ENCODE data around the gene NMT1. TPM values are rescaled to one million over a fixed set of nuclear protein-coding genes. Genes with fewer than 3 reads are reported as not detected.

Gene NMT1
- total and polyA plus RNA-seq, 4 donors = 37.7 to 120 (median 48.9) TPM

DNA sequence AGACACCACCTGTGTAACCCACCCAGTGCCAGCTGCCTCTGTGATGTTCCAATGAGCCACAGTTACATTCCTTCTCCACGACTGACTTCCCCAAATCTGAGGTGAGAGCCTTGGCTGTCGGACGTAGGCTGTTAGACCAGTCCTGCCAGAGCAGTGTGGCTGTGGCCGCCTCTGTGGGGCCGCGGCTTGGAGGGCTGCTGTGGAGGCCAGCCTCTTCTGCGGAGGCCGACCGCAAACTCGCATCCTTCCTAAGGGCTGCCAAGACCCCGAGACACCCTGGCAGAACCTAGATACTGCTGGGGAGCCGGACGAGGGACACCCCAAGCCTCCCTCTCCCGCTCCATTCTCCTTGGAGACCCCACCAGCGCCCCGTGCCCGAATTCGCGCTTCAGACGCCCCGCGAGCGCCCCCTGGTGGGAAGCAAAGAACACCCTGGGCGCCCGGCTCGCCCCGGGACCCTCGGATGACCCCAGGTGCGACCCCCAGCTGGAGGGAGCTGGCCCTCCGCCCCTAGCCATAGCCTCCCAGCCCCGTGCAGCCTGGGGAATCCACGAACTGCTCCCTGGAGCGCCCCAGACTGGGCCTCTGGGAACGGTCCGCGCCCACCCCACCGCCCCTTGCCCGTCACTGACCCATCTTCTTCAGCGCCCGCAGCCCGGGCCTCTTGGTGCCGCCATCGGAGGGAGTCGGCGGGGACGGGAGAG is 70.7 kb downstream of the NMT1 start:
- Histone ChIP-seq H3K4me3 (peak overlapping the region; percentile 51), H3K27me3 (ENCODE audit: control insufficient read depth in 3 of 3, insufficient read depth in 3 of 3, low read length in 2 of 3) (no peaks in the 10 kb centered on the region), H3K4me1 (ENCODE audit: control insufficient read depth in 5 of 5, insufficient read depth in 5 of 5, low read length in 5 of 5) (peaks cover 4 to 31% (median 9%) of the 10 kb centered on the region in 5 donors), H3K9ac (ENCODE audit: insufficient read depth in 1 of 2, low read length in 2 of 2) (peak overlapping the region in 1 of 2 donors; percentile 40), H3K9me3 (ENCODE audit: control insufficient read depth in 4 of 4, insufficient read depth in 3 of 4, low read length in 3 of 4) (no peaks in the 10 kb centered on the region), H3K36me3 (ENCODE audit: control insufficient read depth in 4 of 4, insufficient read depth in 4 of 4, low read length in 4 of 4) (no peaks in the 10 kb centered on the region), H3K27ac (ENCODE audit: low read depth in 1 of 2, low read length in 1 of 2) (peak overlapping the region; percentile 67 to 94)
- 8 to 11% methylated on average over 37 to 46 of the region's 46 CpGs for WGBS, 2 donors
- DNase-seq = peak; percentile 44 to 70 (median 64)
- TF ChIP-seq, protein P1, sequence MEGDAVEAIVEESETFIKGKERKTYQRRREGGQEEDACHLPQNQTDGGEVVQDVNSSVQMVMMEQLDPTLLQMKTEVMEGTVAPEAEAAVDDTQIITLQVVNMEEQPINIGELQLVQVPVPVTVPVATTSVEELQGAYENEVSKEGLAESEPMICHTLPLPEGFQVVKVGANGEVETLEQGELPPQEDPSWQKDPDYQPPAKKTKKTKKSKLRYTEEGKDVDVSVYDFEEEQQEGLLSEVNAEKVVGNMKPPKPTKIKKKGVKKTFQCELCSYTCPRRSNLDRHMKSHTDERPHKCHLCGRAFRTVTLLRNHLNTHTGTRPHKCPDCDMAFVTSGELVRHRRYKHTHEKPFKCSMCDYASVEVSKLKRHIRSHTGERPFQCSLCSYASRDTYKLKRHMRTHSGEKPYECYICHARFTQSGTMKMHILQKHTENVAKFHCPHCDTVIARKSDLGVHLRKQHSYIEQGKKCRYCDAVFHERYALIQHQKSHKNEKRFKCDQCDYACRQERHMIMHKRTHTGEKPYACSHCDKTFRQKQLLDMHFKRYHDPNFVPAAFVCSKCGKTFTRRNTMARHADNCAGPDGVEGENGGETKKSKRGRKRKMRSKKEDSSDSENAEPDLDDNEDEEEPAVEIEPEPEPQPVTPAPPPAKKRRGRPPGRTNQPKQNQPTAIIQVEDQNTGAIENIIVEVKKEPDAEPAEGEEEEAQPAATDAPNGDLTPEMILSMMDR (IDR thresholded peaks at IDR 0.05; ENCODE audit: control extremely low read depth, extremely low read depth) = no peak
- no peak for ATAC-seq (ENCODE audit: insufficient read depth, low FRiP score)

- 1% methylated on average over 16 to 36 of the region's 36 CpGs for WGBS, 2 donors
- TF ChIP-seq, protein P1 (IDR thresholded peaks at IDR 0.05; ENCODE audit: control extremely low read depth, extremely low read depth) = no peak
- peak within 1 kb of the TSS; percentile 69 for H3K4me3 ChIP-seq
- H3K36me3 ChIP-seq (ENCODE audit: control insufficient read depth in 4 of 4, insufficient read depth in 4 of 4, low read length in 4 of 4) = no peaks in the 10 kb centered on the region
- peaks cover 4 to 31% (median 9%) of the 10 kb centered on the region in 5 donors for H3K4me1 ChIP-seq (ENCODE audit: control insufficient read depth in 5 of 5, insufficient read depth in 5 of 5, low read length in 5 of 5)
- H3K9ac ChIP-seq (ENCODE audit: insufficient read depth in 1 of 2, low read length in 2 of 2) = peak within 1 kb of the TSS; percentile 66 to 80
- no peak for DNase-seq
- ATAC-seq (ENCODE audit: insufficient read depth, low FRiP score) = no peak
- H3K9me3 ChIP-seq (ENCODE audit: control insufficient read depth in 4 of 4, insufficient read depth in 3 of 4, low read length in 3 of 4) = no peaks in the 10 kb centered on the region
- H3K27me3 ChIP-seq (ENCODE audit: control insufficient read depth in 3 of 3, insufficient read depth in 3 of 3, low read length in 2 of 3) = no peaks in the 10 kb centered on the region
- H3K27ac ChIP-seq (ENCODE audit: low read depth in 1 of 2, low read length in 1 of 2) = peak within 1 kb of the TSS; percentile 94 to 96
Observed at GRCh38 chr17:45132320-45132571, 71.1 kb downstream of the NMT1 start, which contains the start of gene PLCD3. Gene PLCD3, minus strand, starts transcription at chr17:45132515. Its CDS starts 105 bp downstream, at chr17:45132410.

DNA sequence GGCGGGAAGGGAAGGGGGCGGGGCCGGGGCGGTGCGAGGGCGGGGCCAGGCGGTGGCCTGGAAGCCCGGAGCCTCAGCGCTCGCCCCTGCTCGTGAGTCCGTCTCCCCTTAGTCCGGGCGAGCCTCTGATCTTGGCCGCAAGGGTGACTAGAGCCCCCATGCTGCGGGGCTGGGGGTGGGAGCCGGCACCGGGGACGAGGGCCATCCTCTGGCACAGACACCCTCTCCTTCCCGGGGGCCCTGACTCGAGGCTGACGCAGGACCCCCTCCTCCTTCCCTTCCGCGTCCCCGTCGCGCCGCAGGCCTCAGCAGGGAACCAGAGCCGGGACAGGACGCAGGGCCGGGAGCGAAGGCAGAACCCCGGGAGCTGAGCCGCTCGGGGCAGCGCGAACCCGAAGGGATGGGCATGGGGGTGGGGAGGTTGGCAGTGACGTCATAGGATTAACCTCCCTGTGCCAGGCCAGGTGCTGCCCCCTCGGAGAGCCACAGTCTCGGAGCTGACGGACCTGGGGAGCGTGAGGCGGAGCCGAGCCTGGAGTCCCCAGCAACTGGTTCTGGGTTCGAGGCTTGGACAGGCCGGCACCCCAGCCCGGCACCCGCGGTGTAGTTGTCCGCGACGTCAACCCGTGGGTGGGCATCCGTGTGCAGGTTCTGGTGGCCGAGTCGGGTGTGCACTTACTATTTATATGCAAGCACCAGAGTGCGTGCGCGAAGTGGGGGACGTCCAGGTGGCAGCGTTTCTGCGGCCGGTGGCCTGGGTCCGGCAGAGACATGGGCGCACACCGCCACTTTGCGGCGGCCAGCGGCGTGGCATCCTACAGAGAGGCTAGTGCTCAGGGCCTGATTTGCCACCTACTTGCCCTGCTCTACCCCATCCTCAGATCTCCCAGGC is 71.7 kb downstream of the NMT1 start:
- H3K36me3 ChIP-seq (ENCODE audit: control insufficient read depth in 4 of 4, insufficient read depth in 4 of 4, low read length in 4 of 4) = peaks cover 0 to under 1% (median 0%) of the 10 kb centered on the region in 4 donors
- TF ChIP-seq, protein P1 (IDR thresholded peaks at IDR 0.05; ENCODE audit: control extremely low read depth, extremely low read depth) = peak; percentile 94
- no peaks in the 10 kb centered on the region for H3K9me3 ChIP-seq (ENCODE audit: control insufficient read depth in 4 of 4, insufficient read depth in 3 of 4, low read length in 3 of 4)
- H3K27me3 ChIP-seq (ENCODE audit: control insufficient read depth in 3 of 3, insufficient read depth in 3 of 3, low read length in 2 of 3) = no peaks in the 10 kb centered on the region
- peak overlapping the region; percentile 66 to 80 for H3K9ac ChIP-seq (ENCODE audit: insufficient read depth in 1 of 2, low read length in 2 of 2)
- peak overlapping the region; percentile 69 for H3K4me3 ChIP-seq
- H3K27ac ChIP-seq (ENCODE audit: low read depth in 1 of 2, low read length in 1 of 2) = peak overlapping the region; percentile 87 to 96
- DNase-seq (peak; percentile 88 to 94 (median 88)), ATAC-seq (ENCODE audit: insufficient read depth, low FRiP score) (peak; percentile 71)
- 0 to 1% methylated on average over 55 to 71 of the region's 71 CpGs for WGBS, 2 donors
- peaks cover 4 to 31% (median 7%) of the 10 kb centered on the region in 5 donors for H3K4me1 ChIP-seq (ENCODE audit: control insufficient read depth in 5 of 5, insufficient read depth in 5 of 5, low read length in 5 of 5)

Data from lung (tissue), 12 donors.